GM18861 (cell line): ENCODE measurements around the gene LYPLAL1.

Experiments used
- ATAC-seq: cut with Tn5 transposase; IDR thresholded peaks from one replicate; pipeline ENCODE4 v1.9.1; 2021; ENCODE audit not compliant: unreplicated experiment

The LYPLAL1 gene

GRCh38 chr1:219173758-219174459 lies at the start of gene LYPLAL1:
Gene LYPLAL1 (plus strand): TSS chr1:219173878. CDS start chr1:219173891, 13 bp downstream.
- ATAC-seq, result peak; percentile 19

DNA sequence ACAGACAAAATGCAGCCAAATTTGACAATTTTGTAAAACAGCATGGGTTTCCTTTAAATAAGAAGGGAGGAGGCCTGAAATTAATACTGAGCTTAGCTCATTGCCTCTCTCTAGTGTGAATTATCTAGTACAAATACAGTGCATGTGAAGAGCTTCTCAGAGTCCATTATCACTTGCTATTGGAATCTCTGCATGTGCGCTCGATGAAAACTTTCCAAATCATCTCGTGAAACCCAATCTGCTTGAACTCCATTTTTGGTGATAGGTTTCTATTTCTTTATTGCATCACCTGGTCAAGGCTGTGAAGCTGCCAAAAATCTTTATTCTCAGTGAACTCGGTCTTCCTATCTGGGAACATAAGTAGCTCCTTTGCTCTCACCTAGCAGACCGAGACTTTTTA lies 49.5 kb upstream of the LYPLAL1 start:
- no peak for ATAC-seq

GRCh38 chr1:219125342-219125741 lies 48.3 kb upstream of the LYPLAL1 start:
- ATAC-seq, result no peak

GRCh38 chr1:219126377-219126776 lies 47.3 kb upstream of the LYPLAL1 start:
- no peak for ATAC-seq

GRCh38 chr1:219128957-219129356 lies 44.7 kb upstream of the LYPLAL1 start:
- no peak for ATAC-seq

DNA sequence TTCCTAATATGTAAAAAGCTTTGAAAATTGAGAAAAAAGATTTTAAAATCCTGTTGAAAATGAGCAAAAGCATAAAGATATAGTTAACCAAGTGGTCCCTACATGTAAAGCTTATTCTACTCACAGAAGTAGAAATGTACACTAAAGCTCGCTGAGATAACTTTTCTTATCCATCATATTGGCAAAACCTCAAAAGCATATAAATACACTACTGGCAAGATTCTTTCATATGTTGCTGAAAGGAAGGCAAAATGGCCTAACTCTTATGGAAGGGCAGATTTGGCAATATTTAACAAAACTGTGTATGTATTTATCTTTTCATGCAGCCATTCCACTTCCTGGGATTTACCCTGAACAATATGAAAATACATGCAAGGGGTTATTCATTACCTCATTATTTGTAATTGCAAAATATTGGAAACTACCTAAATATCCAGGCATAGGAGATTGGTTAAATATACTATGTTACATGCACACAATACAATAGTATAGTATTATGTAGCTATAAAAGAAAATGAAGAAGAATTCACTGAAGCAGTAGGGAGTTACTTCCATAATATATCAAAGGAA lies 43.2 kb upstream of the LYPLAL1 start:
- peak; percentile 50 for ATAC-seq

DNA sequence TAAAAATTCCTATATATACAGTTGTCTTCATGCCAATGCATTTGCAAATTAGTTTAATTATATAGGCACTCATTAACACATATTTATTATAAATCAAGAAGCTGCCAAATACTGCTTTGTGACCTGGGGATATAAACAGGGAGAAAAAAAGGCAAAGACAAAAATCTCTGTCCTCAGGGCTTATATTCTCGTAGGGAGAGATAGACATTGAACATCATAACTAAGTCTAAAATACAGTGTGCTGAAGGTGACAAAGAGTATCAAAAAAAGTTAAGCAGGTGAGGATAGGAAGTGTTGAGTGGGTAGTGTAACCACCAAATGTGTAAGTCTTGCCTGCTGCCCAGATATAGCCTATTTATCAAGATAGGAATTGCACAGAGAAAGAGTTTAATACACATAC lies 40.7 kb upstream of the LYPLAL1 start:
- no peak for ATAC-seq

GRCh38 chr1:219138747-219139146 lies 34.9 kb upstream of the LYPLAL1 start:
- ATAC-seq, result peak; percentile 98

DNA sequence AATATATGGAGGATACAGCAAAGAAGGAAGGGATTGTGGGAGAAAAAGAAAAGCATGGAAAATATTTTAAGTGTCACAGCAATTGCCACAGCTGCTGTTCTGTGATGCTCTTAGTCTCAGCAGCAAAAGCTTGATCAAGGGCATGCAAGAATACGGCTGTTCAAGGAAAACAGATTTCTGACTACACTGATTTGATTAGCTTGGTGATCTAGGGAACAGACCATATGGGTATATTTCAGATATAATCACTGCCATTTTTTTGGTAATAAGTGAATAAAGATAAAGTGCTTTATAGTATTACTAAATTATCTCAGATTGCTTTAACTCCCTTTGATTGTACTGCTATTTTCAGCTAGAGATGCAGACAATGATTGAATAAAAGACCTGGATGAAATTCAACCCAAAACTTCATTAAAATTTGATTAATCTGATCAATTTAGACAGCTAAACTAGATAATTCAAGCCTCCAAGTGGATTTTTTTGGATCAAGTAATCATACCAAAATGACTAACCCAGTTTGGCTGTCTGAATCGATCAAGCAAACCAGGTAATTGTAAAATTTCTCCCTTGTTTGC lies 33.3 kb upstream of the LYPLAL1 start:
- ATAC-seq, result no peak

DNA sequence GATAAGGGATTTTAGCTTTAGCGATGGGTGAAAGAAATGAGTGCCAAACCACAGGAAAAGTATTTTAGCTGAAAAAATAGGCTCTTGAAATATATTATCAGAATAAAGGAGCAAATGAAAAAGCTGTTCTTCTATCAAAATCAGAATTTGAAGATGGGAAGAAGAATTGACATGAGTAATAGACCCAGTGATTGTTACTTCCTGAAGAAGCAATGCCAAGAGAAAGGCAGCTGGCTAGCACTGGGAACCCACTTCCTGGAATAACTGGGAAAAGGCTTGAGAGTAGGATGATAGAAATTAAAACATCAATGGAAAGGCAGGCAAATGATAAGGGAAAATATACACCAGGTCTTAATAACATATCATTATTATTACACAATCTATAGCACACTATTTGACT lies 29.9 kb upstream of the LYPLAL1 start:
- ATAC-seq, result no peak

DNA sequence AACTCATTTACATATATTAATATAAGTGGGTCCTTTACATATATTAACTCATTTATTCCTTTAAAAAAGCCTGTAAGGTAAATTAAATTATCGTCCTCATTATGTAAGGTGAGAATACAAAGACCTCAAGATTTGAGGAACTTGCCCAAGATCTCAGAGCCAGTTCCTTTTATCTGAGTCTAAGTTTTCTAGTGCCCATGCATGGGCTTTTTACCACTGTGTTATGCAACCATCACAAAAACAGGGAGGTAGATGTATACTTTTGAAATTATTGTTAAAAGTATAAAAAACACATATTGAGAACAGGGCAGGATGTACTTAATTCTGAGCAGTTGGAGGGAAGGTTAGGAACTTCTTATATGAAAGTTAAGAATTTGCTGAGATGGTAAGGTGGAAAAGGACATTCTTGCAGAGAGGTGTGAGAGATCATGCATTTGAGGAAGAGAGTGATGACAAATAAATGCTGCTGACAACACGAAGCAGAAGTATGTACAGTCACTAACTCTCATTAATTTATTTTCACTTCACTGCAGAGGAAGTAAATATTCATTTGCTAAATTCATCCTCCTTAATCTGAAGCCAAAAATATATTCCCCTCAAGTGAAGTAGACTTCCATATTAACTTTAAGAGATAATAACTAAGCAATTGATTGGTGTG lies 28.9 kb upstream of the LYPLAL1 start:
- no peak for ATAC-seq

DNA sequence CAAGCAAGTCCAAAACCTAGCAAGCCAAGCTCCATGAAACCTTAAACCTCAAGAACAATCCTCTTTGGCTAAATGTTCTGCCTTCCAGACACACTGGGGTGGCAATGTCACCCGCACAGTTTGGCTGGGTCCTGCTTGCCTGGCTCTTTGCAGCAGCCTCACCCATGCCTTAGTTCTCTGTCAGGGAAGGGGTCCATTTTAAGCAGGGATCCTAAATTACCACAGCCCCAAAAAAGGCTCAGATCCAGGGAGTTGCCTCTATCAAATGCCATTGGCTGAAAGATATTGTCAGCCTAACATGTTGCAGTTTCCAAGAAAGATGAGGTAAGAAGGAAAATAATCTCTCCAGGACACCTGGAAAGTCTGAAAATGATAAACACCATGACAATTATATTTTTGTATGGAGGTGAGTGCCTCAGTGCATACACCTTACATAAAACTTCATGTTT lies 26.1 kb upstream of the LYPLAL1 start:
- ATAC-seq, result no peak

GRCh38 chr1:219149009-219149577 lies 24.6 kb upstream of the LYPLAL1 start:
- ATAC-seq, result no peak

DNA sequence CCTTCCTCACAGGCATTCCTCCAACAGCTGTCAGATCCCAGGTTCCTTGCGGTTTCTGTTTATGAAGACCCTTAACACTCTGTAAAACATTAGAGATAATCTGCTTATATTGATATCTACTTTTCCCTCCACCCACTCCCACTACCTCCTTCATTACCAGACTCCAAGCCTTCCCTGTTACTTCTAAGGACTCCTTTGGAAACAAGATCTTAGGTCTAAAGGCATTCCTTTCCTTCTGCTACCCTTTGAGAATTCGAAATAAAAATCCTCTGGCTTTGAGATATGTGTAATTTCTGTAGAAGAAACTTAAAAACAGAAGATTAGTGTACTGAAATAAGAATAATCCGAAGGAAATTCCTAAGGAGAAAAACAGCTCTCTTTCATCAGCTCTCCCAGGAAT lies 23.7 kb upstream of the LYPLAL1 start:
- ATAC-seq, result no peak

GRCh38 chr1:219150913-219151312 lies 22.8 kb upstream of the LYPLAL1 start:
- no peak for ATAC-seq

DNA sequence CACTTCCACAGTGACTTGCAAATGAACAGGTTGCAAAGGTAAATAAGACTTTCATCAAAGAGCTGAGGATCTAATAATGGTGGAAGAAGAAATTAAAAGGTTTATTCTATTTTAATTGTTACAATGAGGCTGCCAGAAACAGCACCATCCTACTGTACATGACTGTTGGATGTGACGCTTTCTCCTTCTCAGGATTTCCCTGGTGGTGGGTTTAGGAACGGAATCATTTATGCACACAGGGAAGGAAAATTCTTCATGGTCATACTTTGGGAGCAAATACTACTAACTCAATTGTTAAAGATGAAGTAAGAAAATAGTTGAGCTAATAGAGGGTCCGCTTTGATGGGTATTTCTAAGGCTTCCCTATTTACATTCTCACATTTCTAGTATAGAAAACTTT lies 22.2 kb upstream of the LYPLAL1 start:
- ATAC-seq, result no peak

GRCh38 chr1:219152751-219153150 lies 20.9 kb upstream of the LYPLAL1 start:
- ATAC-seq, result peak; percentile 68

DNA sequence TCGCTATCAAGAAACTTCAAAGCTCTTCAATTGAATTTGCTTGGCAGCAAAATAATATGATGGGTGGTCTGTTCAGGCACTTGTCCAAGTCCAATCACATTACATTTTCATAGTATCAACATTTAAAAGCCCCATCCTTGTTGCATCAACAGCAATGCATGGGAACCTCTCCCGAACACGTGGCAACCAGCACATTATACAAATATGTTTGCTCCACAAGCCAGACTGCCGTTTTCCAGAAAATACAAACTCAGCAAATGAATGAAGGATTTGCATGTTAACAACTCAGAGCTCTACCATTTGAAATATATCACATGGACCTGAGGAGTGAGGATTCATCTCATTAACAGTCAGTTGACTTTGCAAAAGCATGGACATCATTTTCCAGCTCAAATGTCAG lies 20.0 kb upstream of the LYPLAL1 start:
- ATAC-seq, result no peak

GRCh38 chr1:219155135-219155534 lies 18.5 kb upstream of the LYPLAL1 start:
- no peak for ATAC-seq

GRCh38 chr1:219159946-219160645 lies 13.6 kb upstream of the LYPLAL1 start:
- peak; percentile 83 for ATAC-seq

- no peak for ATAC-seq
These were observed 12.7 kb upstream of the LYPLAL1 start for GRCh38 chr1:219160967-219161366.
